Measurements from ENCODE around the gene NECAB2.

NECAB2 gene

GRCh38 chr16:84024854-84025253 is 56.8 kb downstream of the NECAB2 start:
- no peak for DNase-seq (ENCODE audit: low spot score)

GRCh38 chr16:84026606-84027005 is 58.6 kb downstream of the NECAB2 start:
- no peak for DNase-seq (ENCODE audit: low spot score)

- no peak for DNase-seq (ENCODE audit: low spot score)
Observed at GRCh38 chr16:84027625-84028024, 59.6 kb downstream of the NECAB2 start.

- no peak for DNase-seq (ENCODE audit: low spot score)
Observed at GRCh38 chr16:84029297-84030047, 61.4 kb downstream of the NECAB2 start.

- no peak for DNase-seq (ENCODE audit: low spot score)
Observed at GRCh38 chr16:84031556-84031955, 63.5 kb downstream of the NECAB2 start.

- DNase-seq (ENCODE audit: low spot score), result no peak
Observed at GRCh38 chr16:84032458-84033178, 64.6 kb downstream of the NECAB2 start.

- no peak for DNase-seq (ENCODE audit: low spot score)
Observed at GRCh38 chr16:84033251-84034195, 65.5 kb downstream of the NECAB2 start.

- DNase-seq (ENCODE audit: low spot score), result no peak
Observed at GRCh38 chr16:84034516-84034915, 66.5 kb downstream of the NECAB2 start.

GRCh38 chr16:84036131-84036530 is 68.1 kb downstream of the NECAB2 start:
- DNase-seq (ENCODE audit: low spot score), result no peak

- no peak for DNase-seq (ENCODE audit: low spot score)
Observed at GRCh38 chr16:84036982-84037425, 69.0 kb downstream of the NECAB2 start.

GRCh38 chr16:84038469-84038868 is 70.4 kb downstream of the NECAB2 start:
- DNase-seq (ENCODE audit: low spot score), result no peak

GRCh38 chr16:84039696-84040095 is 71.7 kb downstream of the NECAB2 start:
- DNase-seq (ENCODE audit: low spot score), result no peak

GRCh38 chr16:84040226-84040822 is 72.3 kb downstream of the NECAB2 start:
- DNase-seq (ENCODE audit: low spot score), result no peak

- no peak for DNase-seq (ENCODE audit: low spot score)
Observed at GRCh38 chr16:84040823-84041820, 73.1 kb downstream of the NECAB2 start.

GRCh38 chr16:84041881-84042280 is 73.8 kb downstream of the NECAB2 start:
- DNase-seq (ENCODE audit: low spot score), result no peak

GRCh38 chr16:84042308-84042878 is 74.3 kb downstream of the NECAB2 start, which contains the start of gene SLC38A8:
Gene SLC38A8 (minus strand): TSS chr16:84042795. CDS start chr16:84042157, 638 bp downstream.
- DNase-seq (ENCODE audit: low spot score), result no peak

- no peak for DNase-seq (ENCODE audit: low spot score)
Observed at GRCh38 chr16:84042879-84043485, 74.9 kb downstream of the NECAB2 start.

GRCh38 chr16:84043486-84044117 is 75.6 kb downstream of the NECAB2 start:
- no peak for DNase-seq (ENCODE audit: low spot score)

- no peak for DNase-seq (ENCODE audit: low spot score)
Observed at GRCh38 chr16:84044118-84044488, 76.1 kb downstream of the NECAB2 start.

All from CD4-positive, alpha-beta T cell treated with Interleukin-15 for 4 hours (primary cell).